Cardiac muscle cell (in vitro differentiated cells and primary cell): Measurements from ENCODE around the gene SAMD14. TPM values are rescaled to one million over a fixed set of nuclear protein-coding genes. Genes with fewer than 3 reads are reported as not detected.

Experiments used
- DNase-seq, 2 donors: peaks; one replicate each; pipeline versions ENCODE4 v3.0.0 to v3.0.0-alpha.2; 2010 to 2017; ENCODE audit warnings: low read depth in 1 of 2, low spot score in 1 of 2
- H3K27ac ChIP-seq: fragments of 200-600 bp; sonication (generic); 2 replicates; pipeline ENCODE4 v1.5.1; 2016
- H3K27me3 ChIP-seq: fragments of 200-600 bp; sonication (generic); 2 replicates; pipeline ENCODE4 v1.6.0; 2016; ENCODE audit warnings: control low read depth
- H3K36me3 ChIP-seq: fragments of 200-600 bp; sonication (generic); 2 replicates; pipeline ENCODE4 v1.5.1; 2016; ENCODE audit warnings: control low read depth
- H3K4me1 ChIP-seq: fragments of 200-600 bp; sonication (generic); 2 replicates; pipeline ENCODE4 v1.8.1; 2017; ENCODE audit warnings: low read depth, mild to moderate bottlenecking, mixed run types
- H3K4me3 ChIP-seq: fragments of 200-600 bp; sonication (generic); 2 replicates; pipeline ENCODE4 v1.5.1; 2016; ENCODE audit warnings: mild to moderate bottlenecking
- H3K9me3 ChIP-seq: fragments of 200-600 bp; sonication (generic); 2 replicates; pipeline ENCODE4 v1.5.1; 2017; ENCODE audit warnings: low read depth, mild to moderate bottlenecking, control low read depth
- CTCF ChIP-seq: IDR thresholded peaks from 2 replicates; pipeline ENCODE4 v1.5.1; 2012; ENCODE audit warnings: low read depth, mild to moderate bottlenecking, low read length
- polyA plus RNA-seq: library from polyadenylated mRNA; unstranded; fragments of >200 nt; fragmentation: Nextera tagmentation; extraction: Ambion mirVana; gene quantifications from 2 replicates; pipeline ENCODE4 v1.2.1, GENCODE V29; 2016
- total RNA-seq: library from RNA; depleted of rRNA; stranded (reverse); fragments of >200 nt; gene quantifications from 2 replicates; pipeline ENCODE4 v1.2.3, GENCODE V29; 2016

Gene SAMD14
- total and polyA plus RNA-seq, 2 experiments from 2014 or later = 2.5 to 2.8 TPM

GRCh38 chr17:50087246-50087911 lies 42.6 kb downstream of the SAMD14 start:
- no peaks in the 10 kb centered on the region for H3K36me3 ChIP-seq
- H3K27me3 ChIP-seq = no peaks in the 10 kb centered on the region
- TF ChIP-seq CTCF = peak; percentile 96

GRCh38 chr17:50081757-50082156 lies 48.2 kb downstream of the SAMD14 start:
- Histone ChIP-seq H3K36me3 (peaks cover 5% of the 10 kb centered on the region), H3K27ac (no peak overlapping the region), H3K4me3 (no peak overlapping the region), H3K27me3 (no peaks in the 10 kb centered on the region), H3K9me3 (no peaks in the 10 kb centered on the region), H3K4me1 (no peaks in the 10 kb centered on the region)
- no peak for TF ChIP-seq CTCF
- no peak for DNase-seq

More at GRCh38 chr17:50087246-50087911, 42.6 kb downstream of the SAMD14 start:
- no peak overlapping the region for H3K27ac ChIP-seq
- H3K4me1 ChIP-seq = no peaks in the 10 kb centered on the region
- H3K9me3 ChIP-seq = no peaks in the 10 kb centered on the region
- no peak overlapping the region for H3K4me3 ChIP-seq
- DNase-seq = peak; percentile 68 to 83

- Histone ChIP-seq H3K27me3 (no peaks in the 10 kb centered on the region), H3K9me3 (no peaks in the 10 kb centered on the region), H3K36me3 (peaks cover 5% of the 10 kb centered on the region), H3K27ac (no peak overlapping the region), H3K4me1 (no peaks in the 10 kb centered on the region), H3K4me3 (no peak overlapping the region)
- TF ChIP-seq CTCF = no peak
- no peak for DNase-seq
Observed at GRCh38 chr17:50080827-50081226, 49.1 kb downstream of the SAMD14 start.

GRCh38 chr17:50080096-50080480 lies 49.9 kb downstream of the SAMD14 start:
- Histone ChIP-seq H3K27ac (no peak overlapping the region), H3K27me3 (no peaks in the 10 kb centered on the region), H3K4me3 (no peak overlapping the region), H3K4me1 (no peaks in the 10 kb centered on the region), H3K36me3 (peaks cover 5% of the 10 kb centered on the region), H3K9me3 (no peaks in the 10 kb centered on the region)
- TF ChIP-seq CTCF = no peak
- no peak for DNase-seq

GRCh38 chr17:50079334-50080095 lies 50.4 kb downstream of the SAMD14 start:
- DNase-seq = no peak
- TF ChIP-seq CTCF = peak; percentile 57
- Histone ChIP-seq H3K9me3 (no peaks in the 10 kb centered on the region), H3K4me3 (no peak overlapping the region), H3K27me3 (no peaks in the 10 kb centered on the region), H3K4me1 (no peaks in the 10 kb centered on the region), H3K36me3 (peaks cover 5% of the 10 kb centered on the region), H3K27ac (no peak overlapping the region)
